GM18861 (cell line): ENCODE data around the gene NOVA2.

Experiments
- ATAC-seq: cut with Tn5 transposase; IDR thresholded peaks from one replicate; pipeline ENCODE4 v1.9.1; 2021; ENCODE audit not compliant: unreplicated experiment

The NOVA2 gene, protein sequence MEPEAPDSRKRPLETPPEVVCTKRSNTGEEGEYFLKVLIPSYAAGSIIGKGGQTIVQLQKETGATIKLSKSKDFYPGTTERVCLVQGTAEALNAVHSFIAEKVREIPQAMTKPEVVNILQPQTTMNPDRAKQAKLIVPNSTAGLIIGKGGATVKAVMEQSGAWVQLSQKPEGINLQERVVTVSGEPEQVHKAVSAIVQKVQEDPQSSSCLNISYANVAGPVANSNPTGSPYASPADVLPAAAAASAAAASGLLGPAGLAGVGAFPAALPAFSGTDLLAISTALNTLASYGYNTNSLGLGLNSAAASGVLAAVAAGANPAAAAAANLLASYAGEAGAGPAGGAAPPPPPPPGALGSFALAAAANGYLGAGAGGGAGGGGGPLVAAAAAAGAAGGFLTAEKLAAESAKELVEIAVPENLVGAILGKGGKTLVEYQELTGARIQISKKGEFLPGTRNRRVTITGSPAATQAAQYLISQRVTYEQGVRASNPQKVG

DNA sequence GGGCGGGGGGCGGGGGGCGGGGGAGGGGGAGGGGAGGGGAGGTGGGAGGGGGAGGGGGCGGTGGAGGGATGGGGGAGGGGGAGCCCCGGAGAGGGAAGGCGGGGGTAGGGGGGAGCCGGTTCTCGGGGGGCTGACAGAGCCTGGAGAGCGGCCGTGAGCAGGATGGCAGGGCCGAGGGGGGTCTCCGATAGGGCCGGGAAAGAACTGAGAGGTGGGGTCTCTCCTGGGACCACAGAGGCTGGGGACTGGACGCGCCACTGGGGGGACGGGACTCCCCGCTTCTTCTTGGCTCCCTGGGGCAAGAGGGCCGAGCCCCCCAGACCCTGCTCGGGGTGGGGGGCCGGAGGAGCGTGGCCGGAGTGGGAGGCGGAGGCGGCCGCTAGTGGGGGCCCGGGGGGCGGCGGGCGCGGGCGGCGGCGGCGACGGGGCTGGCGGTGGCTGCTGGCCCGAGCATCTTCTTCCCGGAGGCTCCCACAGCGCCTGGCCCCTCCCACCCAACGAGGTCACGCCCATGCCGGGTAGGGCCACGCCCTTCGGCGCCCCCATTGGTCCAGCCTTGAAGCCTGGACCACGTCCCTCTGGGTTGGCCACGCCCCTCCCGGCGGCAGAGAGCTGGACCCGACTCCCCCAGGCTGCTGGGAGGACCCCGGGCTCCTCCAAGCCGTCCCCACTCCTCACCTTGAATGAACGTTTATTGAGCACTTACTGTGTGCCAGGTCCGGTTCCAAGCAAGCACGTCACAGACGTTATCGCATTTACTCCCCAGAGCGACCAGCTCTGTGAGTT lies at the start of gene NOVA2:
Gene NOVA2 (minus strand): TSS at position 313 of the 786 bp plus-strand sequence. CDS start 514 bp downstream, outside the sequence.
- no peak for ATAC-seq

DNA sequence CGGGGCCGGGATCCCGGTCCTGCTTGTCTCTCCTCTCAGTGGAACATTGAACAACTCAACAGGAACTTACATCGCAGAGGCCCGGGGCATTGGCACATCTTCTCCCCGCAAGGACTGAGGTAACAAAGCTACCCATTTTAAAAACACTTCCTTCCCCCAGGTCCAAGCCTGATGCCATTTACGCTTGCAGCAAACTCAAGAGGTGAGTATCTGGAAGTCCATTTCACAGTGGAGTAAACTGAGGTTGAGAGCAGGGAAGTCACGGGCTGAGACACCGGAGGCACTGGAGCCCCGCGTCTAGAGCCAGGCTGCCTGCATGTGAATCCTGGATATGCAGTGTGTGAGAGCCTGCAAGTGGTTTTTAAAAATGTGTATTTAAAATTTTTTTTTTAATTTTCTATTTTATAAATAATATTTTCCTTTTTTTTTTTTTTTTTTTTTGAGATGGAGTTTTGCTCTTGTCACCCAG lies 49.7 kb upstream of the NOVA2 start:
- ATAC-seq: no peak

DNA sequence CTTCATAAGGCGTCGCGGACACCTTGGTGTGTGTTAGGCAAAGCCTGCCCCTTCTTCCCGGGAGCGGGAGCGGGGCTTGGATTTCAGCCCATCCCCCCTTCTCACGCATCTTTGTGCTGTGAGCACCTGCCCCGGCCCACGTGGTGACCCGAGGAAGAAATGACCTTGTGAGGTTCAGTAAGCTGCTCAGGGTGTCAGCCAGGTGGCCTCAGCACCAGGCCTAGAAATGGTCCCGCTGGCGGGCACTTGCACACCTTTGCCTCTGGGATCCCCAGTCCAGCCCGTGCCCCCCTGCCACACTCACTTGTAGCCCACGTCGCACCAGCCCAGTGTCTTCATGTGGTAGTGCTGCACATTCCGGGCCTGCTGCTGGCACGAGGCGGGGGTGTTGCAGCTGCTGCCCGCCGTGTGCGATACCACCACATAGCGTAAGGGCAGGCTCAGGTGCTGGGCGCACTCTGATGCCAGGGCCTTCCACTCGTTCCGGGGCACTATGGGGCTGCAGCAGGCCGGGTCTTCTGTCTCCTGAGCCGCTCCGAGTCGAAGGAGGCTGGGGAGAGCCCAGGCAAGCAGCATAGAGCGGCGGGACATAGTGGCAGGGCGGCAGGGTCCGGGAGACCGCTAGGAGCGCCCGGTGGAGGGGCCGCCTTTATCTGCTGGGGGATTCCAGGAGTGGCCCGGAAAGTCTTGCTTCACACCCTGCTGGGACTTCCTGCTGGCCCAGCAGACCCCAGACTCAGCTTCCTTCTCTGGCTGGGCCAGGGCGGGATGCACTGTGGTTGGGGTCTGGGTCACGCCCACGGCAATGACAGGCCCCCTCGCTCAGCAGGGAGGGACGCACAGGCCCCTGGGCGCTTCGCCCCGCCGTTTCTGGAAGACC lies 49.0 kb upstream of the NOVA2 start, which contains the start of gene PGLYRP1:
Gene PGLYRP1 (minus strand): TSS at position 623 of the 880 bp plus-strand sequence. CDS start 32 bp downstream, at position 591.
- no peak for ATAC-seq

DNA sequence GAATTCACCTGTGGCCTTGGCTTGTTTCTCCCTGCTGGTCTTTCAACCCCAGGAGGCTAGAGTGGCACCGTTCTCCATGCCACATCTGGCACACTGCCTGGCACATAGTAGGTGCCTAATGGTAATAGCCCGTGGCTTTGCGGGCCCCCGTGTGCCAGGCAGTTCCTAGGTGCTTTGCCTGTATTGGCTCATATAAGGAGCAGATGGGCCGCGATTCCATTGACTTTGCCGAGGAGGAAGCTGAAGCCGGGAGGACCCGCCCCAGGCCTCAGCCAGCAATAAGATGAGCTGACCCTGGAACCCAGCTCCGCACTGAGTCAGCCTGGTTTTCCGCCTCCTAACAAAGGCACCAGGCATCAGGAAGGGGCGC lies 48.4 kb upstream of the NOVA2 start:
- ATAC-seq: no peak

DNA sequence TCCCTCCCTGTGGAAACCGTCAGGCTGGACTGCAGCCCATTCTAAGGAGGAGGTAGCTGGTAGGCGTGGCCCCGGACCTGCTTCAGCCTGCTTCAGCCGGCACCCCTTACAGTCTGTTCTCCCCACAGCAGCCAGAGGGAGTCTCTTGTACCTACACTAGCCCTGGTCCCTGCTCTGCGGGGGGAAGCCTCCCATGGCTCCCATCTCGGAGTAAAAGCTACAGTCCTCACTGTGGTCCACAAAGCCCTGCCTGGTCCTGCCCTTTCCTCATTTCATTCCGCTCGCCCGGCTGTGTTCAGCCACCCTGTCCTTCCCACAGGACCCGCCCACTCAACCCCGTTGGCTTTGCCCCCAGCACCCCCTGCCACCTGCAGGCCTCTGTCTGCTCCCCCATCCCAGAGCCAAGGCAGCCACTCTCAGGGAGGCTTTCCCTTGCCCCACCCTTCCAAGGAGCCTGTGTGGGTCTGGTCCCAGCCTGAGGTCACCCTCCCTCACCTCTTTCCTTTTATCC lies 47.9 kb upstream of the NOVA2 start:
- ATAC-seq: no peak

DNA sequence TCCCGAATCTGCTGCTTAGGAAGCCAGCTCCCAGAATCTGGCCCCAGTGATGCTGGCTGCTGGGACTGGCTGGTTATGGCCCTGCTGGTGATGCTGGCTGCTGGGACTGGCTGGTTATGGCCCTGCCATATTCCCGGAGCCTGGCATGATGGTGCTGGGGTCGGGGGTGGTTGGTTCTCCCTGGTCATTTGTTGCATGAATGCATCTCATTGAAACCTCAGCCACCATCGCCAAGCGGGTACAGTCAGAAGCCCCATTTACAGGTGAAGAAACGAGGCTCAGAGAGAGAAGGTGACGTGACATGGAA lies 47.1 kb upstream of the NOVA2 start:
- no peak for ATAC-seq

DNA sequence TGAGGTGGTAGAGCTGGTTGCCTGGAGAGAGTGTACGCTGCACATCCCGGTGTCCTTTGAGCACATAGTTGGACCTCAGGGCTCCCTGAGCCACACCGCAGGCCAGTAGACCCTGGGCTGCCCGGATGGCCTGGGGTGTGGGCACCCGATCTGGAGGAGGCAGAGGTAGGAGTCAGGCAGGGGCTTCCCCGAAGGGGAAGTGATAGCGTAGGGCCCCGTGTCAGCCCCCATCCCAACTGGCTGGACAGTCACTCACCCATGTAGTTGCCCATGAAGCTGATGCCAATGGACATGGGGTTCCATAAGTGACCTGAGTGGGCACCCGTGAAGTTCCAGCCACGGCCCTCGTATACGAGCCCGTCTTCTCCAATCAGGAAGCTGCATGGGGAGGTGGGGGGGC lies 45.6 kb upstream of the NOVA2 start:
- no peak for ATAC-seq

DNA sequence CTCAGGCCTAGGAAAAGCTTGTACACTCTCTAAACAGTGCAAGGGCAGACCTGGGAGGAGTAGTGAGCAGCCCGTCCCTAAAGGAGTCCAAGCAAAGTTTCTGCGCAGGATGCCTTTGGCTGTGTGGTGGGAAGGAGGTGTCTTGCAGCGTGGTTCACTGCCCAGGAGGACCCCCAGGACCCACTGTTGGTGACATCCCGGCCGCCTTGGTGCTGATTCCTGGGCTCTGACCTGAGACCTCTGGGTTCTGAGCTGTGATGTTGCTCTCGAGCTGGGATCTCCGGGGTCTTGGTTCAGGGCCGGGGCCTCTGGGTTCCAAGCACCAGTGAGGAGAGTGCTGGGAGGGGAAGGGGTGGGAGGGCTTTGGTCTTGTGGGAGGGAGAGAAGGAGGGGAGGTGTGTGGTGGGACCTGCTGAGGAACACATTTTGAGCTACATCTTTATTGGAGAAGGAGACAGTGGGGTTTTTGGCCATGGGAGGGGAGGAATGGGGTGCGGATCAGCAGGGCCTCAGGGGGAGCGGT lies 45.1 kb upstream of the NOVA2 start:
- no peak for ATAC-seq

DNA sequence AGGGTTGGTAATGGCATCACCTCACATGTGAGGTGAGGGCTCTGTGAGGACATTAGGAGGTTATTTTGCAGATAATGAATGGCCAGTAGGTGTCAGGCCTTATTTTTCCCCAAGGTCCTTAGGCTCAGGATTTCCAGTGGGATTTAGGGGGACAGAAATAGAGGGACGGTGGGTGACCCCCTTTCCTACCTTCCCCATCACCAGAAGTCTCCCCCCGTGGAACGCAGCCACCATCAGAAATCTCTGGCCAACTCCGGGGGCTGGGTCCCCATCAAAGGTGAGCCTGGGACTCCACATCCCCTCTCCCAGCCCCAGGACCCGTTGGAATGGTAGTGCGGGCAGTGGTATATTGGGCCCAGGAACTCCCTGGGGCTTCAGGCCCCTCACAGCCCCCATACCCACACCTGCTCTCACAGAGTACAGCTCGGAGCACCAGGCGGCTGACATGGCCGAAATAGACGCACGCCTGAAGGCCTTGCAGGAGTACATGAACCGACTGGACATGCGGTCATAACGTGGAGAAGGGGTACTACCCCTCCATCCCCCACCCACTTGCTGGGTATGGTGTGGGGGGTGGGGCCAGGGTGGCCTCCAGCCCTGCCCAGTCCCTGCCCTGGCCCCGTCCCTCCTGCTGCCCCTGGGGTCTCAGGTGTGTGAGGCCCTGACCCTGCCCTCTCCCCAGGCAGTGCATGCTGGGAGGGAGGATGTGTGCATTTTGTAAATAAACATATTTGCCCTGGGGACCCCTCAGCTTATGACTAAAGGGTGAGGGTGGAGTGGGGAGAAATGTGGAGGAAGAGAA lies 44.4 kb upstream of the NOVA2 start:
- no peak for ATAC-seq

DNA sequence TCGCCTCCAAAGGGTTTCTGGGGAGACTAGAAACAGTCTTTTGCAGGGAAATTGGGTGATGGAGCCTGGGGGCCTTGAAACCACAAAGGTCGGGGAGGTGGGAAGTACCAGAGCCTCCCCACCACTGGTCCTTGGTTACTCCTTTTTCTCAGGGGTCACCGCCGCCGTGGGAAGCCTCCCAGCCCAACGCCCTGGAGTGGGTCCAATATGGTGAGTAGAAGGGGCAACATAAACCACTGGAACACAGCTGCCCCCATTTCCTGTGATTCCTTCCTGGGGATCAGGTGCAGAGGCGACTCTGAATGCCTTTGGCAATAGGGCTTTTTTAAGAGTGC lies 43.4 kb upstream of the NOVA2 start:
- ATAC-seq: no peak

DNA sequence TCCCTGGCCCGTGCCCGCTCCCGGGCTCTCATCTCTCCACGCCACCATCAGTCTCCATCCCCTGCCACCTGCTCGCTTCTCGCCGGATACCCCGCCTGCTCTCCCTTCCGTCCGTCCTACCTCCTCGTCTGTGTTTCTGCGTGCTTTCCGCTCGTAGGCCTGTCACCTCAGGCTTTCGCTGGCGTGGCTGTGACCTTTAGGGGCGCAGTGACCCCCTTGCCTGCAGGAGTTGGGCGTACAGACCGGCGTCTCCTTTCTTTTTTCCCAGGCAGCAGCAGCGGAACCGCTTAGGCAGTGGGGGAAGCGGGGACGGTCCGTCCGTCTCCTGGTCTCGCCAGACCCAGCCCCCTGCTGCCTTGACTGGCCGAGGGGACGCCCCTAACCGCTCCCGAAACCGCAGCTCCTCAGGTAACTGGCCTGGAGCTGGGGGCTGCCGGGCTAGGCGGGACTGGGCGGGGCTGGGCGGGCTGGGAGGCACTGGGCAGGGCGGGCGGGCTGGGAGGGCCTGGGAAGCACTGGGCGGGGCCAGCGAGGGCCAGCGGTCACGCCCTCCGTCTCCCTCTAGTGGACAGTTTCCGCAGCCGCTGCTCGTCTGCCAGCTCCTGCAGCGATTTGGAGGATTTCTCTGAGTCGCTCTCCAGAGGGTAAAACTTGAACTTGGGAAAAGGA lies 42.9 kb upstream of the NOVA2 start:
- no peak for ATAC-seq

DNA sequence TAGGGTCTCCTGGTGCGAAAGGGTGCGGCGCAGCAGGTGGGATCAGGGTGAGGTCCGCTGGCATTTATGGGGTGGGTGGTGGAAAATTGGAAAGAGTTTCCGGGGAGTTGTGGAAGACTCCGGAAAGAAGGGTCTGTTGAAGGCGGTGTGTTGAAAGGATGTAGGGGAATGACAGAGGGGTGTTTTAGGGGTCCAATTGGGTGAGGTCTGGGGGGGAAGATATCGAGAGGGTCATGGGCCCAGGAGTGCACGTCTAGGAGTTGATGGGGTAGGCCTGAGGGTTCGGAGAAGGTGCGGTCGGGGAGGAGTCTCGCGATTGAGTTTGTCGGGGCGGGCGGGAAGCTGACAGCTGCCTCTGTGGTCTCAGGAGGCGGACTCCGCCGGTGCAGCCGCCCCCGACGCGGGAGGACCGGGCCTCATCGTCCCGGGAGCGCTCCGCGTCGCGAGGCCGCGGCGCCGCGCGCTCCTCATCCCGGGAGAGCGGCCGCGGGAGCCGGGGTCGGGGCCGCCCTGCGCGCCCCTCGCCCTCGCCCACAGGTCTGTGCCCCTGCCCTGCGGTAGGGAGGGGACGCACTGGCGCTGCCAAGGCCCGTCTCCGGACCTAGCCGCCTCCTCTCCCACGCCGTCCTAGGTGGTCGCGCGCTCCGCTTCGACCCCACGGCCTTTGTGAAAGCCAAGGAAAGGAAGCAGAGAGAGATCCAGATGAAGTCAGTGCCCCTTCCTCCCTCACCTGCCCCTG lies 42.2 kb upstream of the NOVA2 start:
- ATAC-seq: no peak

DNA sequence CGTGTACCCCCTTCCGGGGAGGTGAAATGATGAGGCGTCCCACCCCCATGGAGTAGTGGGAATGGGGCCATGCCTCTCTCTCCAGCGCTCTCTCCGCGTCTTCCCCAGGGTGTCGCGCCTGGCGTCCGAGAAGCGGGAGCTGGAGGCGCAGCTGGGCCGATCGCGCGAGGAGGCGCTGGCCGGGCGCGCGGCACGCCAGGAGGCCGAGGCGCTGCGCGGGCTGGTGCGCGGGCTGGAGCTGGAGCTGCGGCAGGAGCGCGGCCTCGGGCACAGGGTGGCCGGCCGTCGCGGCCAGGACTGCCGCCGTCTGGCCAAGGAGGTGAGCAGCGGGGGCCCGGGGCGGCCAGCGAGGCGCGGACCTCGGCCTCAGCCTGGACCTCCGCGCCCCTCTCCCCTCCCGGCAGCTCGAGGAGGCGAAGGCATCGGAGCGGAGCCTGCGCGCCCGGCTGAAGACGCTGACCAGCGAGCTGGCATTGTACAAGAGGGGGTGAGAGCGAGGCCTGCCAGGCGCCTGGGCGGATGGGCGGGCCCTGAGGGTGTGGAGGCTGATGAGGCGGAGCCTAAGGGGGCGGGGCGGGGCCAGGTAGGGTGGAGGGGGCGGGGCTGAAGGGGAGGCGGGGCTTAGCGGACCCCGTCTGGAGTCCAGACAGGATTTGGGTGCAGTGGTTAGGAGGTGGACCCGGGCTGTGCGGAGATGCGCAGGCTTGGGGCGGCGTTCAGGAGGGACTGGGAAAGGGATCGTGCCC lies 41.4 kb upstream of the NOVA2 start:
- ATAC-seq: no peak

DNA sequence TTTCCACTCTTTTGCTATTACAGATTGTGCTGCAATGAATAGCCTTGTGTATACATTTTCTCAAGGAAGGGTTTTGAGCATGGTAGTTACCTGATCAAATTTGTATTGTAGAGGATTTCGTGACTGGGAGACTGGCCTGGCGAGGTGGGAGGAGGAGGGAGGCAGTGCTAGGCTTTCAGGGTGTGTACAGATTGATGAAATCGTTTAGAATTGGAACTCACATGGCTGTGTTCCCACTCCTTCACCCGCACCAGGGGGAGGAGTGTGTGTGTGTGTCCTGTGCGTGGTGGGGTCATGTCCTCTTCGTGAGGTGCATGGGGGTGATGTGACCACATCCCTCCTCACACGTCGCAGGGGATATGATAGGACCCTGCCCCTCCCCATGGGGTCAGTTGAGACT lies 40.9 kb upstream of the NOVA2 start:
- ATAC-seq: no peak

DNA sequence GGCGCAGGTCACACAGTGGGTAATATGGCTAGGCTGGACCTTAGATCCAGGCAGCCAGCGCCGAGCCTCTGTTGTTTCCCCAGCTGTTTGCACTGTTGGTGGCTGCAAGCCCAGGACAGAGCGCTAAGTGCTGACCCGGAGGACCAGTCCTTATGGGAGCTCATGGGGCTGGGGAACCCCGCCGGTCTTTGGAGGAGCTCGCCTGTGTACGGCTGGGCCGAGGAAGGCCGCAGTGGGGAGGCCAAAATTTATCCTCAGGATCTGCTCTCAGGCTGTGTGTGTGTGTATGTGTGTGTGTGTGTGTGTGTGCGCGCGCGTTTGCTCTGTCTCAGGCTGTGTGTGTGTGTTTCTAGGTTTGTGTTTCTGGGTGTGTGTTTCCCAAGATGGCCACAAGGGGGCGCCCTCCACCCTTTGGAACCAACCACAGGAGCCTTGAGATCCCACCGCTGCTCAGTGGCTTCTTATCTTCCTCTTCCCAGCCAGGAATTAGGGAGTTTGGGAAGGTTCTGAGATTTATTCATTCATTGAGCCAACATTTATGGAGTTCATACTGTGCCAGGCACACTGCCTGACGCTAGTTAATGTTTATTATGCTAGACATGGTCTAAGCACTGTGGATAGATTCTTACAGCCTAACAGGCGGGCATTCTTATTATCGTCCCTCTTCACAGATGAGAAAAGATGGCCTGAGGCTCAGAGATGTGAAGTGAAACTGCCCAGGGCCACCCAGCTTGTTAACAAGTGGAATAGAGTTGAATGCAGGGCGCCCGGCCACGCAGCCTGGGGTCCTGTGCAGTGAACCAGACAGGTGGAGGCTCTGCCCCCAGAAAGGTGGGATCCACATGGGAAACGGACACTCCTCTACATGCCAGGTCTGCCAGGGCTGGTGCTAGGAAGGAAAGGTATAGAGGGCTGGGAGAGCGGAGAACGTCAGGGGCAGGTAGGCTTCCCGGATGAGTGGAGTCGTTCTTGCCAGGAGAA lies 36.2 kb upstream of the NOVA2 start:
- no peak for ATAC-seq

DNA sequence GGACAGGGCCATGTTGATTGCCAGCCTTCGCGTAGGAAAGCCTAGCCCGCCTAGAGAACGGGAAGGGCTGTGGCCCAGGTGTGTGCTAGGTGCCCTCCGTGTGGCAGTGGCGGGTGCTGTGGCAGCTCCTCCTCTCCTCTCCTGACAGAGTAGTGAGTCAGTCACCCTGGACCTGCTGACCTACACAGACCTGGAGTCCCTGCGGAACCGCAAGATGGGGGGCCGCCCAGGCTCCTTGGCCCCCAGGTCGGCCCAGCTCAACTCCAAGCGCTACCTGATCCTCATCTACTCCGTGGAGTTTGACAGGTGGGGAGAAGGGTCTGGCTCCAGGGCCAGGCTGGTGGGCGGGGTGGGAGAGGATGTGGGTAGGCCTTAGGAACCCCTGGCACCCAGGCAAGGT lies 32.7 kb upstream of the NOVA2 start:
- no peak for ATAC-seq
